DND-41 (cell line): ENCODE data around the gene CEP164.

Source experiments
- CTCF ChIP-seq: IDR thresholded peaks from 2 replicates; pipeline ENCODE4 v1.5.1; 2012; ENCODE audit warnings: borderline replicate concordance, low read length, moderate library complexity, mild to moderate bottlenecking; ENCODE audit not compliant: poor library complexity, severe bottlenecking; ENCODE audit errors: extremely low read depth
- EZH2 ChIP-seq: IDR thresholded peaks from 3 replicates; pipeline ENCODE4 v1.6.1; 2012; ENCODE audit warnings: borderline replicate concordance, low read depth, mild to moderate bottlenecking, moderate library complexity, low read length, inconsistent platforms; ENCODE audit not compliant: severe bottlenecking

GRCh38 chr11:117286588-117286987 is 41.1 kb upstream of the CEP164 start:
- no peak for TF ChIP-seq CTCF
- TF ChIP-seq EZH2, result no peak
